Nephron (organoid): ENCODE data around the gene MYH4.

ENCODE experiments used
- H3K27ac Mint-ChIP-seq, 3 experiments: 2 replicates each; pipeline ENCODE4 v1.8.0; 2020; ENCODE audit warnings: mixed read lengths in 3 of 3, mild to moderate bottlenecking in 2 of 3, moderate library complexity in 1 of 3
- H3K27me3 Mint-ChIP-seq: 2 replicates; pipeline ENCODE4 v1.8.0; 2021; ENCODE audit warnings: low read depth, mild to moderate bottlenecking, moderate library complexity, mixed read lengths
- H3K36me3 Mint-ChIP-seq: 2 replicates; pipeline ENCODE4 v1.8.0; 2020; ENCODE audit warnings: low read depth, mixed read lengths
- H3K4me1 Mint-ChIP-seq: 2 replicates; pipeline ENCODE4 v1.8.0; 2020; ENCODE audit warnings: mixed read lengths
- H3K4me3 Mint-ChIP-seq, 3 experiments: 2 replicates each; pipeline ENCODE4 v1.8.0; 2020; ENCODE audit warnings: mild to moderate bottlenecking in 3 of 3, mixed read lengths in 3 of 3, moderate library complexity in 2 of 3
- H3K9me3 Mint-ChIP-seq: 2 replicates; pipeline ENCODE4 v1.8.0; 2020; ENCODE audit warnings: mixed read lengths
- TF ChIP-seq, protein P1 (sequence below), 3 experiments: fragments of 200-600 bp; sonication (generic); IDR thresholded peaks; one replicate each; pipeline ENCODE4 v1.5.0; 2021; ENCODE audit warnings: antibody characterized with exemption in 3 of 3; ENCODE audit not compliant: unreplicated experiment in 3 of 3

The MYH4 gene

DNA sequence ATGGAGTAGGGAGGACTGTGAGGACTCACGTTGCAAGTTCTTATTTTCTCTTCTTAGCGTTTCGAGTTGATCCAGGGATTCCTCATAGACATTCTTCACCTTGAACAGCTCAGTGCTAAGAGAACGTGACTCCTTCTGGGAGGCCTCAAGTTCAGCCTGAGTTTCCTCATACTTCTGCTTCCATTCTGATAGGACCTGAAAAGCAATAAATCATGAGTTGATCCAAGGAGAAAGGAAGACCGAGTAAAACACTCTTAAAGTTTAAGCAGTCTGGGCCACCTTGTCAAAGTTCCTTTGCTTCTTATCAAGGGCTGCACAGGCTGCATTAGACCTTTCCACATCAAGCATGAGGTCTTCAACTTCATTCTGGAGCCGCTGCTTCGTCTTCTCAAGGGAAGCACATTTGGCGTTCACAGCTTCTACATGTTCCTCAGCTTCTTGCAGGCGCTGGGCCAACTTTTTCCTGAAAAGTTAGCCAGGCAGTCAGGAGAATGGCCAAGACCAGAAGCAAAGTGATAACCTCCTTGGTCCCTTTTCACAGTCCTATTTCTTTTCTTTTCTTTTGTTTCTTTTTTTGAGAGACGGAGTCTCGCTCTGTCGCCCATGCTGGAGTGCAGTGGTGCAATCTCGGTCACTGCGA is 72.7 kb downstream of the MYH4 start:
- Mint-ChIP-seq H3K27me3 (no peaks in the 10 kb centered on the region), H3K4me1 (peaks cover 19% of the 10 kb centered on the region), H3K4me3 (no peak overlapping the region), H3K36me3 (no peaks in the 10 kb centered on the region), H3K27ac (no peak overlapping the region), H3K9me3 (no peaks in the 10 kb centered on the region)
- TF ChIP-seq, protein P1, sequence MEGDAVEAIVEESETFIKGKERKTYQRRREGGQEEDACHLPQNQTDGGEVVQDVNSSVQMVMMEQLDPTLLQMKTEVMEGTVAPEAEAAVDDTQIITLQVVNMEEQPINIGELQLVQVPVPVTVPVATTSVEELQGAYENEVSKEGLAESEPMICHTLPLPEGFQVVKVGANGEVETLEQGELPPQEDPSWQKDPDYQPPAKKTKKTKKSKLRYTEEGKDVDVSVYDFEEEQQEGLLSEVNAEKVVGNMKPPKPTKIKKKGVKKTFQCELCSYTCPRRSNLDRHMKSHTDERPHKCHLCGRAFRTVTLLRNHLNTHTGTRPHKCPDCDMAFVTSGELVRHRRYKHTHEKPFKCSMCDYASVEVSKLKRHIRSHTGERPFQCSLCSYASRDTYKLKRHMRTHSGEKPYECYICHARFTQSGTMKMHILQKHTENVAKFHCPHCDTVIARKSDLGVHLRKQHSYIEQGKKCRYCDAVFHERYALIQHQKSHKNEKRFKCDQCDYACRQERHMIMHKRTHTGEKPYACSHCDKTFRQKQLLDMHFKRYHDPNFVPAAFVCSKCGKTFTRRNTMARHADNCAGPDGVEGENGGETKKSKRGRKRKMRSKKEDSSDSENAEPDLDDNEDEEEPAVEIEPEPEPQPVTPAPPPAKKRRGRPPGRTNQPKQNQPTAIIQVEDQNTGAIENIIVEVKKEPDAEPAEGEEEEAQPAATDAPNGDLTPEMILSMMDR (IDR thresholded peaks at IDR 0.05; ENCODE audit: unreplicated experiment in 3 of 3) = no peak

DNA sequence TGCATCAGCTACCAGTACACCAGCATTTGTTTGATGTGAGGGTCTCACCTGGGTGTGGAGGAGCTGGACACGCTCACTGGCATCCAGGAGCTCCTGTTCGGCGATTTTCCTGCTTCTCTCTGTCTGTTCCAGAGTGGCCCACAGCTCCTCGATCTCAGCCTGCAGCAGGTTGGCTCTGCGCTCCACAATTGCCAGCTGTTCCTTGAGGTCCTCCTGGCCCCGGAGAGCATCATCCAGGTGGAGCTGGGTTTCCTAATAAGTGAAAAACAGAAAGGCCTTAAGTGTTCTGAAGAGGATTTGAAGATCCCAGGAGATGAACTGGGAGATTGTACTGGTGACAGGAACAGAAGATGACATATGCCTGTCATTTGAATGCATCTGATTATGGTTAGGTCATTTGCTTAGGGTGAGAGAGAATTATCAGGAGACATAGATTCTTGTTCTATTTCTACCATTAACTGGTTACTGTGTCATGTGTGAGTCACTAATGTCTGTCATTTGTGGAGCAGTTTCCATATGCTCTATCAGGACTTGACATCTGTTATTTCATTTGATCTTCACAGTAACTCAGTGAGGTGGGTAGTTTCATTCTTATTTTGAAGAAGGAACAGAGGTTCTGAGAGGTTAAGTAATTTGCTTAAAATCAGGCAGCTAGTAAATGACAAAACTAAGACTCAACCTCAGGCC is 75.0 kb downstream of the MYH4 start:
- Mint-ChIP-seq H3K4me1 (peaks cover 19% of the 10 kb centered on the region), H3K36me3 (no peaks in the 10 kb centered on the region), H3K27ac (no peak overlapping the region), H3K9me3 (no peaks in the 10 kb centered on the region), H3K4me3 (no peak overlapping the region), H3K27me3 (no peaks in the 10 kb centered on the region)
- TF ChIP-seq, protein P1 (IDR thresholded peaks at IDR 0.05; ENCODE audit: unreplicated experiment in 3 of 3) = no peak
